AG20443 (cell line): ENCODE data around the gene ESYT3.
"Not testable (repeated sequence)": the region's sequence is repeated elsewhere in the genome, so short reads cannot be mapped to it uniquely, and the experiment has no call there.

Experiments used
- DNase-seq: peaks from one replicate; pipeline ENCODE4 v3.0.0; 2012; ENCODE audit warnings: low spot score, mixed read lengths

ESYT3 gene

DNA sequence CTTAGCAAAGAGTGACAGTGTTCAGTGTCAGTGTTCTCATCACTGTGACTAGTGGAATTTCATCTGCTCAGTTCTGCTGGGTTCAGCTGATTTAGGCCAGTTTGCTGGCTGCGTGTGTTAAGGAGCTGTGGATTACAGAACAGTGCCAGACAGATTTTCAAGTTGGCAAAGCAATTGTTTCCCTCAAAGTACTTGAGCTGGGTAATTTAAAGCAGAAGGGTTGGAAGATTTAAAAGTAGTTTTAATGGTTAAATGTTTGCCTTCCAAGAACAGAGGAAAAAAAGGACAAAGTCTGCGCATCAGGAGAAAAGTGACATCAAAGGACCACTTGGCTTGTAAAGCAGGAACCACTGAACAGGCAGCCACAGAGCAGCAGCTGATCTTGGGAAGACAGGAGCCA lies 8.7 kb downstream of the ESYT3 start:
- DNase-seq = no peak

DNA sequence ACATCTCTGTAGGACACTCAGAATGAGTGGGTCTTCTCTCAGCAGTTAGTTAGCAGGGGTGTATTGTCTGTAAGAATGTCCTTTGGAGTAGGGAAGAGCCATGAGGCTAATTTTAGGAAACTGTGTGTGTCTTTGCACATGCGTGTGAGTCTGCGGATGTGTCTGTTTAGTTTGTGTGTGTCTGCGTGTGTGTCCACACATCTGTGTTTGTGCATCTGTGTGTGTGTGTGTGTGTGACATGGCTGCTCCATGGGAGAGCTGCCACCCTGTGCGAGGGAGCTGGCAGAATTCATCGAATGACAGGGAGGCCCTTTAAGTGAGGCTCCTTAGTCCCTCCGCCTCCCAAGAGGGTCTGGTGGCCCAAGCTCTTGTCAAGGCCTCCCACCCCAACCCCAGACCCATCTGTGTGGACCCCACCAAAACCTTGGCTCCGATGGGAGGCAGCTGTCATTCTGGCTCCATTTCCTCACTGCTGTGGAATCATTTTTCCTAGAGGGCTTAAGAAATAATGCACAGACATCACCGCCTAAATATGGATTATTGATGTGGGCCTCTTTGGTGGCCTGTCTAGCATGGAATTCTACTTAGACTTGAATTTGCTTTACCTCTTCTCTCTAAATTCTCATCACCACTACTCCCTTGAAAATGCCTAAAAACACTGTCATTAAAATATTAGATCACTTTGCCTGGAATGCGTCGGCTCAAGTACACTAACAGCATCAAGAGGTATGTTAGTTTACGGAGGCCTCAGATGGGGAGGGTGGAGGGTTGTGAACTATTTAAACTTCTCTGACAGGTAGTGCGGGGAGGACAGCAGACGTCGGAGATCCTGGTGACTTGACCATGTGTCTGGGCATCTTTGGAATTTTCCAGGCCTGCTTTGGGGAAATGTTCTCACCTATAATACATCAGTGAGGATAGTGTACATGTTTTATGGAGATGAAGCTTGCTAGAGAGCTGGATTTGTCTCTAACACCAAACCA lies 9.4 kb downstream of the ESYT3 start:
- DNase-seq = no peak

- DNase-seq = no peak
Measured at GRCh38 chr3:138445236-138445635, 10.8 kb downstream of the ESYT3 start.

DNA sequence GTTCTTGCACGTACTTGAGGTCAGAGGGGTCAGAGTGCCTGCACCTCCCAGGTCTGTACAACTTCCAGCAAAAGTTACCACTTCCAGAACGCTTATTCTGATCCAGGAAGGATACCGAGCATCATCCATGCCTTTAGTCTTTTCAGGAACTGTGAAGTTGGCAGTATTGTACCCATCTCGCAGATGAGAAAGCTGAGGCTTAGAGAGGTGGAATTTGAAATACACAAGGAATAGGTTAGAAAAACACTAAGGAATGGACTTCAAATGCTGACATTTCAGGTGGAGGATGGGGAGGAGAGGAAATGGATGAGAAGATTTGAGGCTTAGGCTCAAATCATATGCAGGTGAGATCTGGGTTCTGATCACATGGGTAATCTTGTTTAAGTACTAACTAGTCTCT lies 11.2 kb downstream of the ESYT3 start:
- no peak for DNase-seq

DNA sequence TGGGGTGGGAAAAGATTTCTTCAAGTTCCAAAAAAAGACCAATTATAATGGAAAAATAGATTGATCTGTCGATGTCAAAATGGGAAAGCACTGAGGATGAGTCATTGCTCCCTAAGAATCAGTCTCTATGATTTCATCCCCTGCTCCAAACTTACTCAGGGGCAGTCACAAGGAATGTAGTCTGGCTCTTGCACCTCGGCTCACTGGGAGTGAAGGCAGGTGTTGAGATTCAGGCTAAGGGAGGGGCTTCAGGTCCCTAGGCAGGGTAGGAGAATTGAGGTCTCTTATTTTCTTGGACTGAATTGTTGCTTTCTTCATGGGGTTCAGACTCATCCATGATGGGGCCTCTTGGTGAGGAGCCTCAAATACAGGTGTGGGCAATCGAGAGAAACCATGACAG lies 14.2 kb downstream of the ESYT3 start:
- DNase-seq = no peak

DNA sequence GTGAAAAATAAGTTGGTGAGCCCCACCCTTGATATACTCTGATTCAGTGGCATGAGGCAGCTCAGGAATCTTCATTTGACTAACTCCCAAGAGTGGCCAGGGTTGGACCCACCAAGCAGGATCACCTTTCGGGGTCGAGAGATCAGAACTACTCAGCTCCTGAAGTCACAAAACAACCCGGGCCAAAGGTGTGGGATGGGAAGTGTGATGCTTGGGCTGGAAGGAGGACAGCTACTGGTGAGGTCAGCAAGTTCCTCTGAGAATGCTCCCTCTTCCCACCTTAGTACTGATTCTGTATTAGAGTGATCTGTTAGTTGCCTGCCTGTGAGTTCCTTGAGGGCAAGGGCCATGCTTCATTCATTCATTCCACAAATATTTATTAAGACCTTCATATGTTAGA lies 15.1 kb downstream of the ESYT3 start:
- DNase-seq = no peak

DNA sequence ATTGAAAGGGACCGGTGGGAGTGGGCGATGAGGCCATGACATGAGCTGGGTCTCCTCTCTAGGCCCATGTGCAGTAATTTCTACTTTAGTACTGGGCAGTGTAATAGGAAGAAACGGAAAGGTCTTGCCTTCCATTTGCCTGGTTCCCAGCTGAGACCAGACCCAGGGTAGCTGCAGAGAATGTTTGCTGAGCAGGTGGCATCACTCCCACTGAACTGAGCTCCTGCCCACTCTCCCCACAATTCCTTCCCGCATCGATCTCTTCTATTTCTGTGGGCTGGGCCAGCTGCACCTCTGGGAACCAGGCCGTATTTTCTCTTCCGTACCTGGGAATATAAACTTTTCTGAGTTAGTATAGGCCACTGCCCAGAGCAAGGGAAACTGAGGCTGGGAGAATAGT lies 15.8 kb downstream of the ESYT3 start:
- no peak for DNase-seq

- no peak for DNase-seq
Measured at GRCh38 chr3:138450704-138451424, 16.4 kb downstream of the ESYT3 start.

GRCh38 chr3:138451595-138452162 lies 17.3 kb downstream of the ESYT3 start:
- DNase-seq = no peak

DNA sequence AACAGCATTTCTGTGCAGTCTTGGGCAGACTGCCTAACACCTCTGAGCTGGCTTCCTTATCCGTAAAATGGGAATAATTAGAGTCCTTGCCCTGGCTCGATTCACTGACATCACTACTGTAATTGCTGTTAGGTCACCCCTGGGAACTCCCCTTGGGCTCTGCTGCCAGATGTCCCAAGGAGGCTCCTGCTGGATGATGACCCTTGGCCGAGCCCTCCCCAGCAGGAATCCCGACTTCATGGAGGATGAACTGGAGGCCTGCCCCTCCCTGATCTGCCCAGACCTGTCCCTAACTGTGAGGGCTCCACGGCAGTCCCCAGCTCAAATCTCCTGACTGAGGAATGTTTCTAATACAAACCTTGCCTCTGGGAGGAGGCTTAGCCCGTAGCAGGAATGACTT lies 18.0 kb downstream of the ESYT3 start:
- no peak for DNase-seq

DNA sequence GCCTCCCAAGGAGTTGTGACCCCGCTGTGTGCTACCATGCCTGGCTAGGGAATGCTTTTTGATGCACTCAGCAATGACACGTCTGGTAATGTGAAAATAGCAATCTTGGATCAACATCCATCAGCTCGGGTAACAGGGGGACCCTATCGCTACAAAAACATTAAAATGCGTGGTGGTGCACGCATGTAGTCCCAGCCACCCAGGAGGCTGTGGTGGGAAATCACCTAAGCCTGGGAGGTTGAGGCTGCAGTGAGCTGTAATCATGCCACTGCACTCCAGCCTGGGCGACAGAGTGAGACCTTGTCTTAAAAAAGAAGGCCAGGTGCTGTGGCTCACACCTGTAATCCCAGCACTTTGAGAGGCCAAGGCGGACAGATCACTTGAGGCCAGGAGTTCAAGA lies 19.5 kb downstream of the ESYT3 start:
- not testable (repeated sequence) for DNase-seq

GRCh38 chr3:138455801-138456716 lies 21.6 kb downstream of the ESYT3 start:
- no peak for DNase-seq

GRCh38 chr3:138456961-138457862 lies 22.8 kb downstream of the ESYT3 start:
- DNase-seq = no peak

DNA sequence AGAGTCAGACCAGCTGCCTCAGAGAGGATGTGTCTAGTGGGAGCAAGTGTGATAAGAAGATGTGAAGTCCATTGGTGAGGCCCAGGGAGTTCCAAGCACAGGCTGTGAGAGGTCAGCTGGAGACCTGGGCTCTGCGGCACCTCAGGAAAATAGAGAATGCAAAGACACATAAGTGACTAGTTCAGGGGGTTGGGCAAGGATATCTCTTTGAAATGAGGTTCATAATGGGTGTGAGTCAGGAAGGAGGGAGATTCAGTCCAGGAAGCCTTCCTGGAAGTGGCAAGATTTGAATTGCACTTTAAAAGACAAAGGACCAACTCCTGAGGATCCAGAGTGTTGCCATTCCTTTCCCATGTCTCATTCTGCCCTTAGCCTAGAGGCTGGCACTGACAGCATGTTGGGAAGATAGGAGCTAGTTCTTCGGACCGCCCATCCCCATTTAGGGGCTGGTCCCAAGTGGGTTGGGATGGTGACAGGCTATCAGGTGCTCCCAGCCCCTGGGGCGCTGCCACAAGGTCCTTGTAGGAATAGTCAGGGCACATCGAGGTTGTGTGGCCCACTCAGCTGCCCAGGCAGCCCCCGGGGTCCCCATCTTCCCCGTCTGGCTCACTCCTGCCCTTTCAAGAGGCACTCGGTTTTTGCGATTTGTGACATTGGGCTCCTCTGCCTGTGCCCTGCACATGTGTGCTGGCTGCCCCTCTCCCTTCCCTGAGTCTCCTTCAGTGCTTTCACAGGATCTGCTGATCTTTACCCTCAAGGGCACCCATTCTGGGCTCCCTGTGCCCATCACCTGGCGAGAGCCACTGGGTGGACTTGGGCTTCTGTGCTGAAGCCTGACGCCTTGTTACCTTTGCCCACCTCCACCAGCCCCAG lies 23.7 kb downstream of the ESYT3 start:
- no peak for DNase-seq

GRCh38 chr3:138458774-138459499 lies 24.5 kb downstream of the ESYT3 start:
- no peak for DNase-seq

GRCh38 chr3:138459619-138460535 lies 25.5 kb downstream of the ESYT3 start:
- DNase-seq = no peak

DNA sequence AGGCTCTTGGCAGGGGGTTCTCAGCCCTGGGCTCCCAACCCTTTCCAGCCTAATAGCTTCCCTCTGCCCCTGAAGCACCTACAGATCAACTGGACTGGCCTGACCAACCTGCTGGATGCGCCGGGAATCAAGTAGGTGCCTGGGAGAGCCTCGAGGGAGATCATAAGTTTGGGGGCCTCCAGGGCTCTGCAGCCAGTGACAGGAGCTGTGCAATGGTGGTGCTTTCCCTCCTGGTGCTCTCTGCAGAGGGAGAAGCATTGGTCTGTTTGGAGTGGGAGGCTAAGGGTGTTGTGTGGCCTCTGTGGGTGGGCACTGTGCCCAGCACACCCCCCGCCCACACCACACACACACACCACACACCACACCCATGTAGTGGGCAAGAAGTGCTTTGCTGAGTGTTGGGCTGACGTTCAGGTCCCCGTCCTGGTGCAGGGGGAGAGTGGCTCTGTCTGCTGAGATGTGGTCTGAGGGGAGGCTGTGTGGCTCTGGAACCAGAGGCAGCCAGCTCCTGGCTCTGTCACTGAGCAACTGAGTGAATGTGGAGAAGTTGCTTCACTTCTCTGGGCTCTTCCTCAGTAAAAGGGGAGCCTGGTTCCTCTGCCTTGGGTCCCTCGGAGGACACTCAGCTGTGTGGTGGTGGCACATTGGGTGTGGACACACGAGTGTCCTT lies 26.3 kb downstream of the ESYT3 start:
- DNase-seq = no peak
